ENCODE data around the gene DEGS2.

The DEGS2 gene

GRCh38 chr14:100165376-100165775 lies 5.9 kb upstream of the DEGS2 start:
- no peak for TF ChIP-seq CTCF (IDR thresholded peaks at IDR 0.05; ENCODE audit: low read depth, low read length, poor library complexity, severe bottlenecking)
- Histone ChIP-seq H3K36me3 (ENCODE audit: control insufficient read depth, low read length) (no peaks in the 10 kb centered on the region), H3K27ac (ENCODE audit: low read depth, low read length) (no peak overlapping the region), H3K9me3 (ENCODE audit: control insufficient read depth, insufficient read depth, low read length) (no peaks in the 10 kb centered on the region), H3K27me3 (ENCODE audit: control insufficient read depth, low read length) (peaks cover 16% of the 10 kb centered on the region), H4K20me1 (ENCODE audit: control insufficient read depth, insufficient read depth, low read depth, low read length) (no peaks in the 10 kb centered on the region), H3K79me2 (ENCODE audit: control insufficient read depth, low read length) (no peaks in the 10 kb centered on the region), H3F3A (ENCODE audit: control insufficient read depth, insufficient read depth) (no peaks in the 10 kb centered on the region), H3K4me2 (ENCODE audit: low read length) (no peak overlapping the region), H3K4me3 (ENCODE audit: low read length) (no peak overlapping the region), H3K9me2 (replicated peaks; ENCODE audit: control insufficient read depth, low read length) (no peaks in the 10 kb centered on the region), H3K4me1 (ENCODE audit: control insufficient read depth, low read length) (peaks cover 11% of the 10 kb centered on the region)

DNA sequence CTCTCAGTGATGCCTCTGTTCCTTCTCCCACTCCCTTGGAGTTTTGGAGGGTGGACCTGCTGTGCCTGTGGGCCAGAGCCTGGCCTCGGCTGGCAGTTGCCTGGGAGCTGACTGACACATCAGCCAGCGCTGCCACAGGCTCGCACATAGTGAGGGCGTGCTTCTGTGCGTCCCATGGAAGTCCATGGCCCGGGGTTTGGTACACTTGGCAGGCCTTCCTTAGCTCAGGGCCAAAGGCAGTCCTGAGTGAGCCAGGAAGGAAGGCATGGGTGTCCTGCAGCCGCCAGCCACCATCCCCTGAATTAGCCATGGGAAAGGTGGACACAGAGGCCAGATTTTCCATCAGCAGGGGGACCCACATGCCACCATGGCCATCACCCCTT lies 1.1 kb upstream of the DEGS2 start:
- Histone ChIP-seq H3K27ac (ENCODE audit: low read depth, low read length) (no peak overlapping the region), H3K4me1 (ENCODE audit: control insufficient read depth, low read length) (peaks cover 29% of the 10 kb centered on the region), H4K20me1 (ENCODE audit: control insufficient read depth, insufficient read depth, low read depth, low read length) (no peaks in the 10 kb centered on the region), H3K4me3 (ENCODE audit: low read length) (no peak overlapping the region), H3K79me2 (ENCODE audit: control insufficient read depth, low read length) (no peaks in the 10 kb centered on the region), H3K9me2 (replicated peaks; ENCODE audit: control insufficient read depth, low read length) (no peaks in the 10 kb centered on the region), H3K4me2 (ENCODE audit: low read length) (no peak overlapping the region), H3F3A (ENCODE audit: control insufficient read depth, insufficient read depth) (peaks cover 3% of the 10 kb centered on the region; the same call in 1 of the 2 replicates), H3K9me3 (ENCODE audit: control insufficient read depth, insufficient read depth, low read length) (peaks cover under 1% of the 10 kb centered on the region; the same call in 1 of the 2 replicates), H3K27me3 (ENCODE audit: control insufficient read depth, low read length) (peaks cover 26% of the 10 kb centered on the region), H3K36me3 (ENCODE audit: control insufficient read depth, low read length) (no peaks in the 10 kb centered on the region)
- no peak for TF ChIP-seq EZH2phosphoT487 (IDR thresholded peaks at IDR 0.05; ENCODE audit: borderline replicate concordance, low read length)
- TF ChIP-seq CTCF (IDR thresholded peaks at IDR 0.05; ENCODE audit: low read depth, low read length, poor library complexity, severe bottlenecking), result no peak

- peak overlapping the region; percentile 90 for H3K4me2 ChIP-seq (ENCODE audit: low read length)
Measured at GRCh38 chr14:100159865-100160533, 554 bp upstream of the DEGS2 start.

More at GRCh38 chr14:100159865-100160533, 554 bp upstream of the DEGS2 start:
- peak overlapping the region; percentile 75 for H3K4me3 ChIP-seq (ENCODE audit: low read length)
- no peak overlapping the region for H3K27ac ChIP-seq (ENCODE audit: low read depth, low read length)
- H4K20me1 ChIP-seq (ENCODE audit: control insufficient read depth, insufficient read depth, low read depth, low read length), result no peaks in the 10 kb centered on the region
- H3K27me3 ChIP-seq (ENCODE audit: control insufficient read depth, low read length), result peaks cover 26% of the 10 kb centered on the region
- H3K36me3 ChIP-seq (ENCODE audit: control insufficient read depth, low read length), result no peaks in the 10 kb centered on the region
- no peaks in the 10 kb centered on the region for H3K79me2 ChIP-seq (ENCODE audit: control insufficient read depth, low read length)
- TF ChIP-seq EZH2phosphoT487 (IDR thresholded peaks at IDR 0.05; ENCODE audit: borderline replicate concordance, low read length) (no peak), CTCF (IDR thresholded peaks at IDR 0.05; ENCODE audit: low read depth, low read length, poor library complexity, severe bottlenecking) (no peak)
- H3K9me3 ChIP-seq (ENCODE audit: control insufficient read depth, insufficient read depth, low read length), result peaks cover 5% of the 10 kb centered on the region
- H3F3A ChIP-seq (ENCODE audit: control insufficient read depth, insufficient read depth), result peaks cover 3% of the 10 kb centered on the region; the same call in 1 of the 2 replicates
- H3K4me1 ChIP-seq (ENCODE audit: control insufficient read depth, low read length), result peaks cover 29% of the 10 kb centered on the region
- no peaks in the 10 kb centered on the region for H3K9me2 ChIP-seq (replicated peaks; ENCODE audit: control insufficient read depth, low read length)
